WTC11 (cell line): ENCODE results near the gene C3orf33. TPM values are rescaled to one million over a fixed set of nuclear protein-coding genes. Genes with fewer than 3 reads are reported as not detected.

Source experiments
- ATAC-seq: fragments of 200-7000 bp; cut with Tn5 transposase; 2 replicates; pipeline ENCODE4 v1.10.0; 2021; ENCODE audit warnings: mild to moderate bottlenecking, moderate library complexity
- CTCF ChIA-PET: fragments of 300-600 bp; sonication (Branson Sonifier 250); formaldehyde crosslinking; loops from one replicate; lab custom pipeline; 2021; ENCODE audit warnings: antibody characterized with exemption; lab: Charles Lee
- POLR2A ChIA-PET: fragments of 350-600 bp; sonication (Branson Sonifier 250); formaldehyde crosslinking; loops from one replicate; lab custom pipeline; 2021; ENCODE audit warnings: antibody characterized with exemption; lab: Charles Lee
- DNase-seq: peaks from one replicate; pipeline ENCODE4 v3.0.0; 2021; ENCODE audit warnings: low spot score
- H3K27ac Mint-ChIP-seq: 2 replicates; pipeline ENCODE4 v1.8.0; 2021; ENCODE audit warnings: mixed read lengths
- H3K27me3 Mint-ChIP-seq: 2 replicates; pipeline ENCODE4 v1.8.0; 2021; ENCODE audit warnings: low read depth, mild to moderate bottlenecking, moderate library complexity, mixed read lengths
- H3K36me3 Mint-ChIP-seq: 2 replicates; pipeline ENCODE4 v1.8.0; 2021; ENCODE audit warnings: mixed read lengths
- H3K4me1 Mint-ChIP-seq: 2 replicates; pipeline ENCODE4 v1.8.0; 2022; ENCODE audit warnings: mixed read lengths
- H3K4me3 Mint-ChIP-seq: 2 replicates; pipeline ENCODE4 v1.8.0; 2021; ENCODE audit warnings: mild to moderate bottlenecking, moderate library complexity, mixed read lengths
- H3K9me3 Mint-ChIP-seq: 2 replicates; pipeline ENCODE4 v1.8.0; 2021; ENCODE audit warnings: mixed read lengths
- CBFB ChIP-seq: sonication (generic); formaldehyde crosslinking; IDR thresholded peaks from 2 replicates; pipeline ENCODE4 v1.8.1; 2022; ENCODE audit warnings: mild to moderate bottlenecking, low read depth, missing genetic modification reagents
- ESRRA ChIP-seq: sonication (generic); formaldehyde crosslinking; IDR thresholded peaks from 2 replicates; pipeline ENCODE4 v1.8.1; 2022; ENCODE audit warnings: mild to moderate bottlenecking, missing genetic modification reagents, borderline replicate concordance
- FOXJ3 ChIP-seq: sonication (generic); formaldehyde crosslinking; IDR thresholded peaks from 2 replicates; pipeline ENCODE4 v1.9.0; 2021; ENCODE audit warnings: missing genetic modification reagents, mild to moderate bottlenecking, borderline replicate concordance
- FOXK1 ChIP-seq: sonication (generic); formaldehyde crosslinking; IDR thresholded peaks from 2 replicates; pipeline ENCODE4 v1.8.0; 2022; ENCODE audit warnings: mild to moderate bottlenecking, moderate library complexity, missing genetic modification reagents
- FOXP1 ChIP-seq: sonication (generic); formaldehyde crosslinking; IDR thresholded peaks from 2 replicates; pipeline ENCODE4 v1.8.0; 2022; ENCODE audit warnings: missing genetic modification reagents, mild to moderate bottlenecking, moderate library complexity, borderline replicate concordance
- GRHL2 ChIP-seq: fragments of 250-450 bp; sonication (Bioruptor Pico); IDR thresholded peaks from 2 replicates; pipeline ENCODE4 v1.8.0; 2022; ENCODE audit warnings: mild to moderate bottlenecking, moderate library complexity; ENCODE audit not compliant: insufficient replicate concordance, severe bottlenecking
- HMGA2 ChIP-seq: fragments of 250-450 bp; sonication (Bioruptor Pico); IDR thresholded peaks from 2 replicates; pipeline ENCODE4 v1.4.0; 2021; ENCODE audit warnings: mild to moderate bottlenecking, moderate library complexity
- NFATC4 ChIP-seq: fragments of 250-450 bp; sonication (Bioruptor Pico); IDR thresholded peaks from 2 replicates; pipeline ENCODE4 v1.9.0; 2021; ENCODE audit warnings: mild to moderate bottlenecking
- OVOL2 ChIP-seq: fragments of 250-450 bp; sonication (Bioruptor Pico); IDR thresholded peaks from 2 replicates; pipeline ENCODE4 v1.9.0; 2021; ENCODE audit warnings: mild to moderate bottlenecking, borderline replicate concordance
- RELA ChIP-seq: sonication (generic); formaldehyde crosslinking; IDR thresholded peaks from 2 replicates; pipeline ENCODE4 v1.8.1; 2022; ENCODE audit warnings: missing genetic modification reagents, mild to moderate bottlenecking, borderline replicate concordance
- TP53 ChIP-seq: sonication (generic); formaldehyde crosslinking; IDR thresholded peaks from 2 replicates; pipeline ENCODE4 v1.8.1; 2023; ENCODE audit warnings: mild to moderate bottlenecking, missing genetic modification reagents
- ZNF138 ChIP-seq: sonication (generic); formaldehyde crosslinking; conservative IDR thresholded peaks from 2 replicates; pipeline ENCODE4 v1.8.1; 2022; ENCODE audit warnings: mild to moderate bottlenecking, moderate library complexity, missing genetic modification reagents
- ZNF423 ChIP-seq: fragments of 250-450 bp; sonication (Bioruptor Pico); IDR thresholded peaks from 2 replicates; pipeline ENCODE4 v2.1.2; 2022; ENCODE audit warnings: mild to moderate bottlenecking, moderate library complexity
- total RNA-seq: library from RNA; stranded (reverse); gene quantifications from 3 replicates; pipeline ENCODE4 v1.2.3, GENCODE V29; 2021
- TF ChIP-seq, protein P1 (sequence below): sonication (generic); formaldehyde crosslinking; IDR thresholded peaks from 2 replicates; pipeline ENCODE4 v1.8.0; 2022; ENCODE audit warnings: mild to moderate bottlenecking, missing genetic modification reagents
- TF ChIP-seq, protein P2 (sequence below): fragments of 250-450 bp; sonication (Bioruptor Pico); IDR thresholded peaks from 2 replicates; pipeline ENCODE4 v1.9.0; 2021; ENCODE audit warnings: mild to moderate bottlenecking, borderline replicate concordance
- TF ChIP-seq, protein P3 (sequence below): sonication (generic); formaldehyde crosslinking; IDR thresholded peaks from 2 replicates; pipeline ENCODE4 v1.8.1; 2022; ENCODE audit warnings: low read depth, missing genetic modification reagents, borderline replicate concordance
- TF ChIP-seq, protein P4 (sequence below): fragments of 250-450 bp; sonication (Bioruptor Pico); IDR thresholded peaks from 2 replicates; pipeline ENCODE4 v2.1.2; 2022; ENCODE audit warnings: mild to moderate bottlenecking, moderate library complexity
- TF ChIP-seq, protein P5 (sequence below): sonication (generic); formaldehyde crosslinking; IDR thresholded peaks from 2 replicates; pipeline ENCODE4 v1.8.1; 2023; ENCODE audit warnings: mild to moderate bottlenecking, missing genetic modification reagents, moderate library complexity

The C3orf33 gene
- total RNA-seq, 1 experiment from 2014 or later, result 2.8 TPM

DNA sequence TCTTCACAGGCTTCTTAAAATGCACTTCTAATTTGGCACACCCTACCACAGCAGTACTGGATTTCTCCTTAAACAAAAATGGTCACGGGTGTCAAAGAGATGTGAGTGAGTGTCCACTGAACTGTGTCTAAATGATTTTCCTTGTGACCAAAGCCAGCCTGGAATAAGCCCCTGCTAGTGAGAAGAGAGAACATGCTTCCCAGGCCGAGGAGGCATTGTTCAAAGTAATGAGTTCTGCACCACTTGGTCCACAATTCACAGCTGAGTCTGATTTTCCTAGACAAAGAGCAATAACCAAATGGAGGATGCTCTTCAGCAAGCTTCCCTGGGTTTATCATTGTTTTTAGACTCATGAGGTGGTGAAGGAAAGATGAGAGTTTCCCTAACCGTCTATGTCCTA, 65.0 kb downstream of the C3orf33 start:
- no peaks in the 10 kb centered on the region for H3K27me3 Mint-ChIP-seq
- POLR2A ChIA-PET, result no interaction called here
- H3K4me3 Mint-ChIP-seq, result no peak overlapping the region
- no peaks in the 10 kb centered on the region for H3K36me3 Mint-ChIP-seq
- DNase-seq (no peak), ATAC-seq (no peak)
- H3K27ac Mint-ChIP-seq, result no peak overlapping the region
- no peaks in the 10 kb centered on the region for H3K9me3 Mint-ChIP-seq
- no peak for TF ChIP-seq GRHL2 (CRISPR knock-in tag)
- TF ChIP-seq ESRRA (CRISPR knock-in tag), result no peak
- TF ChIP-seq CBFB (CRISPR knock-in tag), result no peak
- TF ChIP-seq, protein P1, sequence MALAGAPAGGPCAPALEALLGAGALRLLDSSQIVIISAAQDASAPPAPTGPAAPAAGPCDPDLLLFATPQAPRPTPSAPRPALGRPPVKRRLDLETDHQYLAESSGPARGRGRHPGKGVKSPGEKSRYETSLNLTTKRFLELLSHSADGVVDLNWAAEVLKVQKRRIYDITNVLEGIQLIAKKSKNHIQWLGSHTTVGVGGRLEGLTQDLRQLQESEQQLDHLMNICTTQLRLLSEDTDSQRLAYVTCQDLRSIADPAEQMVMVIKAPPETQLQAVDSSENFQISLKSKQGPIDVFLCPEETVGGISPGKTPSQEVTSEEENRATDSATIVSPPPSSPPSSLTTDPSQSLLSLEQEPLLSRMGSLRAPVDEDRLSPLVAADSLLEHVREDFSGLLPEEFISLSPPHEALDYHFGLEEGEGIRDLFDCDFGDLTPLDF (CRISPR knock-in tag), result no peak
- TF ChIP-seq ZNF423 (CRISPR knock-in tag), result no peak
- TF ChIP-seq, protein P2, sequence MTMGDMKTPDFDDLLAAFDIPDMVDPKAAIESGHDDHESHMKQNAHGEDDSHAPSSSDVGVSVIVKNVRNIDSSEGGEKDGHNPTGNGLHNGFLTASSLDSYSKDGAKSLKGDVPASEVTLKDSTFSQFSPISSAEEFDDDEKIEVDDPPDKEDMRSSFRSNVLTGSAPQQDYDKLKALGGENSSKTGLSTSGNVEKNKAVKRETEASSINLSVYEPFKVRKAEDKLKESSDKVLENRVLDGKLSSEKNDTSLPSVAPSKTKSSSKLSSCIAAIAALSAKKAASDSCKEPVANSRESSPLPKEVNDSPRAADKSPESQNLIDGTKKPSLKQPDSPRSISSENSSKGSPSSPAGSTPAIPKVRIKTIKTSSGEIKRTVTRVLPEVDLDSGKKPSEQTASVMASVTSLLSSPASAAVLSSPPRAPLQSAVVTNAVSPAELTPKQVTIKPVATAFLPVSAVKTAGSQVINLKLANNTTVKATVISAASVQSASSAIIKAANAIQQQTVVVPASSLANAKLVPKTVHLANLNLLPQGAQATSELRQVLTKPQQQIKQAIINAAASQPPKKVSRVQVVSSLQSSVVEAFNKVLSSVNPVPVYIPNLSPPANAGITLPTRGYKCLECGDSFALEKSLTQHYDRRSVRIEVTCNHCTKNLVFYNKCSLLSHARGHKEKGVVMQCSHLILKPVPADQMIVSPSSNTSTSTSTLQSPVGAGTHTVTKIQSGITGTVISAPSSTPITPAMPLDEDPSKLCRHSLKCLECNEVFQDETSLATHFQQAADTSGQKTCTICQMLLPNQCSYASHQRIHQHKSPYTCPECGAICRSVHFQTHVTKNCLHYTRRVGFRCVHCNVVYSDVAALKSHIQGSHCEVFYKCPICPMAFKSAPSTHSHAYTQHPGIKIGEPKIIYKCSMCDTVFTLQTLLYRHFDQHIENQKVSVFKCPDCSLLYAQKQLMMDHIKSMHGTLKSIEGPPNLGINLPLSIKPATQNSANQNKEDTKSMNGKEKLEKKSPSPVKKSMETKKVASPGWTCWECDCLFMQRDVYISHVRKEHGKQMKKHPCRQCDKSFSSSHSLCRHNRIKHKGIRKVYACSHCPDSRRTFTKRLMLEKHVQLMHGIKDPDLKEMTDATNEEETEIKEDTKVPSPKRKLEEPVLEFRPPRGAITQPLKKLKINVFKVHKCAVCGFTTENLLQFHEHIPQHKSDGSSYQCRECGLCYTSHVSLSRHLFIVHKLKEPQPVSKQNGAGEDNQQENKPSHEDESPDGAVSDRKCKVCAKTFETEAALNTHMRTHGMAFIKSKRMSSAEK, result no peak
- no peak for TF ChIP-seq TP53 (CRISPR knock-in tag)
- H3K4me1 Mint-ChIP-seq, result peaks cover 39% of the 10 kb centered on the region
- CTCF ChIA-PET, result no interaction called here

DNA sequence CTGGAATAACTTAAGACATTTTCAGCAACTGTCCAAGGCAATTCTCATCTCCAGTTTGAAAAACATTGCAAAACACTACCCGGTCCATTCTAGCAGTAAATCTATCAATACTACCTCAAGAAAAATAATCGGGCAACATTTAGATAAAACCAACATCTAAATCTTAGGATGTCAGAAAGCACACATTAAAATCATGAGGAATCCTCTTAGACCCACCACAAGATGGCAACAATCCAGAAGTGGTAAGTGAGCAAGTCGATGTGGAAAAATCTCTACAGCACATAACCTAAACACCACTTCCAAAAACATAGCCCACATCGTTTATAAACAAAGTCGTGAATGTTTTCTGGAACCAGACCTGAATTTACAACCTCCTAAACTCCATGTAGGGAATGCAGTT, 66.9 kb downstream of the C3orf33 start:
- no peak for TF ChIP-seq RELA
- no peak for TF ChIP-seq HMGA2 (CRISPR knock-in tag)
- no peak for TF ChIP-seq FOXP1
- no peak for TF ChIP-seq FOXK1 (CRISPR knock-in tag)
- DNase-seq (no peak), ATAC-seq (no peak)
- ChIA-PET POLR2A (no interaction called here), CTCF (interaction anchor here (1.1 to 3.1 kb wide), 2 partner anchors 67 to 132 kb away, joined by 4 to 15 read pairs; partner anchors contain the start of genes C3orf33 and GMPS)
- no peaks in the 10 kb centered on the region for H3K9me3 Mint-ChIP-seq
- no peak overlapping the region for H3K4me3 Mint-ChIP-seq
- H3K27me3 Mint-ChIP-seq, result no peaks in the 10 kb centered on the region
- peaks cover 3% of the 10 kb centered on the region for H3K36me3 Mint-ChIP-seq
- H3K4me1 Mint-ChIP-seq, result peaks cover 34% of the 10 kb centered on the region
- peak overlapping the region; percentile 35; the same call in 1 of the 2 replicates for H3K27ac Mint-ChIP-seq

DNA sequence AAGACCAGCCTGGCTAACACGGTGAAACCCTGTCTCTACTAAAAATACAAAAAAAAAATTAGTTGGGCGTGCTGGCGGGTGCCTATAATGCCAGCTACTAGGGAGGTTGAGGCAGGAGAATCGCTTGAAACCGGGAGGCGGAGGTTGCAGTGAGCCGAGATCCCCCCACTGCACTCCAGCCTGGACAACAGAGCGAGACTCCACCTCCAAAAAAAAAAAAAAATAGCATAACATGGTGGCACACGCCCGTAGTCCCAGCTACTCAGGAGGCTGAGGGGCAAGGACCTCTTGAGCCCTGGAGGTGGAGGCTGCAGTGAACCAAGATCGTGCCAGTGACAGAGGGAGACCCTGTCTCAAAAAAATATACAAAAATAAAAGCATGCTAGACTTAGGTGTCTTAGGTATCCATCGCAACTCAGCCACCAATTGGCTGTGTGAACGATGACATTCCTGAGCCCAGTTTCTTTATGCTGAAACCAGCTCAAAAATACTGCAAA, 67.5 kb downstream of the C3orf33 start:
- H3K27ac Mint-ChIP-seq, result no peak overlapping the region
- no peaks in the 10 kb centered on the region for H3K9me3 Mint-ChIP-seq
- no peak overlapping the region for H3K4me3 Mint-ChIP-seq
- H3K36me3 Mint-ChIP-seq, result peaks cover 3% of the 10 kb centered on the region
- no peak for ATAC-seq
- POLR2A ChIA-PET, result no interaction called here
- H3K4me1 Mint-ChIP-seq, result peaks cover 31% of the 10 kb centered on the region
- no peak for DNase-seq
- CTCF ChIA-PET, result interaction anchor here (1.0 to 3.1 kb wide), 4 partner anchors 37 to 132 kb away, joined by 3 to 15 read pairs (median 4); partner anchors contain the start of genes C3orf33 and GMPS
- no peaks in the 10 kb centered on the region for H3K27me3 Mint-ChIP-seq
- TF ChIP-seq ZNF138 (CRISPR knock-in tag) (no peak), OVOL2 (no peak), FOXP1 (no peak), FOXJ3 (CRISPR knock-in tag) (no peak), NFATC4 (CRISPR knock-in tag) (no peak)
- TF ChIP-seq, protein P3, sequence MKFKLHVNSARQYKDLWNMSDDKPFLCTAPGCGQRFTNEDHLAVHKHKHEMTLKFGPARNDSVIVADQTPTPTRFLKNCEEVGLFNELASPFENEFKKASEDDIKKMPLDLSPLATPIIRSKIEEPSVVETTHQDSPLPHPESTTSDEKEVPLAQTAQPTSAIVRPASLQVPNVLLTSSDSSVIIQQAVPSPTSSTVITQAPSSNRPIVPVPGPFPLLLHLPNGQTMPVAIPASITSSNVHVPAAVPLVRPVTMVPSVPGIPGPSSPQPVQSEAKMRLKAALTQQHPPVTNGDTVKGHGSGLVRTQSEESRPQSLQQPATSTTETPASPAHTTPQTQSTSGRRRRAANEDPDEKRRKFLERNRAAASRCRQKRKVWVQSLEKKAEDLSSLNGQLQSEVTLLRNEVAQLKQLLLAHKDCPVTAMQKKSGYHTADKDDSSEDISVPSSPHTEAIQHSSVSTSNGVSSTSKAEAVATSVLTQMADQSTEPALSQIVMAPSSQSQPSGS, result no peak
- TF ChIP-seq, protein P2, result no peak
- TF ChIP-seq, protein P4, sequence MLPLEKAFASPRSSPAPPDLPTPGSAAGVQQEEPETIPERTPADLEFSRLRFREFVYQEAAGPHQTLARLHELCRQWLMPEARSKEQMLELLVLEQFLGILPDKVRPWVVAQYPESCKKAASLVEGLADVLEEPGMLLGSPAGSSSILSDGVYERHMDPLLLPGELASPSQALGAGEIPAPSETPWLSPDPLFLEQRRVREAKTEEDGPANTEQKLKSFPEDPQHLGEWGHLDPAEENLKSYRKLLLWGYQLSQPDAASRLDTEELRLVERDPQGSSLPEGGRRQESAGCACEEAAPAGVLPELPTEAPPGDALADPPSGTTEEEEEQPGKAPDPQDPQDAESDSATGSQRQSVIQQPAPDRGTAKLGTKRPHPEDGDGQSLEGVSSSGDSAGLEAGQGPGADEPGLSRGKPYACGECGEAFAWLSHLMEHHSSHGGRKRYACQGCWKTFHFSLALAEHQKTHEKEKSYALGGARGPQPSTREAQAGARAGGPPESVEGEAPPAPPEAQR, result no peak
- TF ChIP-seq, protein P5, sequence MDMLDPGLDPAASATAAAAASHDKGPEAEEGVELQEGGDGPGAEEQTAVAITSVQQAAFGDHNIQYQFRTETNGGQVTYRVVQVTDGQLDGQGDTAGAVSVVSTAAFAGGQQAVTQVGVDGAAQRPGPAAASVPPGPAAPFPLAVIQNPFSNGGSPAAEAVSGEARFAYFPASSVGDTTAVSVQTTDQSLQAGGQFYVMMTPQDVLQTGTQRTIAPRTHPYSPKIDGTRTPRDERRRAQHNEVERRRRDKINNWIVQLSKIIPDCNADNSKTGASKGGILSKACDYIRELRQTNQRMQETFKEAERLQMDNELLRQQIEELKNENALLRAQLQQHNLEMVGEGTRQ, result no peak
